Breast epithelium (tissue), 4 donors: Measurements from ENCODE around the gene THUMPD1. TPM values are rescaled to one million over a fixed set of nuclear protein-coding genes. Genes with fewer than 3 reads are reported as not detected.

ENCODE experiments used
- DNase-seq, 2 donors: peaks; one replicate each; pipeline ENCODE4 v3.0.0-alpha.2; 2019; ENCODE audit warnings: low spot score in 2 of 2
- H3K27ac ChIP-seq, 2 donors: fragments of 200-600 bp; sonication (generic) in 1 of 2; one replicate each; pipeline ENCODE4 v1.5.1; 2016 to 2019; ENCODE audit warnings: mild to moderate bottlenecking in 1 of 2
- H3K27me3 ChIP-seq, 2 donors: fragments of 200-600 bp; sonication (generic) in 1 of 2; one replicate each; pipeline versions ENCODE4 v1.5.1 to v1.6.0; 2017 to 2019; ENCODE audit warnings: control low read depth in 1 of 2, mild to moderate bottlenecking in 1 of 2
- H3K36me3 ChIP-seq: fragments of 200-600 bp; one replicate; pipeline ENCODE4 v1.5.1; 2019
- H3K4me1 ChIP-seq, 2 donors: fragments of 200-600 bp; sonication (generic); one replicate each; pipeline ENCODE4 v1.5.1; 2016 to 2019; ENCODE audit warnings: control low read depth in 1 of 2
- H3K4me3 ChIP-seq, 3 donors: fragments of 200-600 bp; sonication (generic); 1 replicate in 2 of 3; 2 replicates in 1 of 3; pipeline ENCODE4 v1.5.1; 2016 to 2019; ENCODE audit warnings: mild to moderate bottlenecking in 3 of 3, moderate library complexity in 2 of 3
- H3K9me3 ChIP-seq, 2 donors: fragments of 200-600 bp; sonication (generic) in 1 of 2; one replicate each; pipeline ENCODE4 v1.5.1; 2016 to 2019; ENCODE audit warnings: control low read depth in 1 of 2
- POLR2A ChIP-seq: fragments of 450-650 bp; IDR thresholded peaks from one replicate; pipeline ENCODE4 v1.6.1; 2016; ENCODE audit warnings: antibody characterized with exemption, mild to moderate bottlenecking, moderate library complexity
- POLR2AphosphoS5 ChIP-seq, 3 donors: sonication (generic); formaldehyde crosslinking; IDR thresholded peaks; one replicate each; pipeline ENCODE4 v1.6.1; 2017; ENCODE audit warnings: antibody characterized with exemption in 3 of 3
- intact Hi-C: fragments of 100-400 bp; cut with DNase I; formaldehyde crosslinking; loops from one replicate; pipeline ENCODE4 v1.15.1; 2023; ENCODE audit warnings: low total_unique reads
- total RNA-seq, 3 donors: library from RNA; depleted of rRNA; stranded (reverse); fragments of >200 nt; gene quantifications; one replicate each; pipeline ENCODE4 v1.1.0, GENCODE V29; 2016
- TF ChIP-seq, protein P1 (sequence below), 3 donors: fragments of 450-650 bp; IDR thresholded peaks; one replicate each; pipeline ENCODE4 v1.5.1; 2016 to 2017; ENCODE audit warnings: antibody characterized with exemption in 3 of 3, mild to moderate bottlenecking in 3 of 3, moderate library complexity in 3 of 3

Gene THUMPD1
- total RNA-seq, 3 donors from 2014 or later, result 70.5 to 109 (median 76.3) TPM

DNA sequence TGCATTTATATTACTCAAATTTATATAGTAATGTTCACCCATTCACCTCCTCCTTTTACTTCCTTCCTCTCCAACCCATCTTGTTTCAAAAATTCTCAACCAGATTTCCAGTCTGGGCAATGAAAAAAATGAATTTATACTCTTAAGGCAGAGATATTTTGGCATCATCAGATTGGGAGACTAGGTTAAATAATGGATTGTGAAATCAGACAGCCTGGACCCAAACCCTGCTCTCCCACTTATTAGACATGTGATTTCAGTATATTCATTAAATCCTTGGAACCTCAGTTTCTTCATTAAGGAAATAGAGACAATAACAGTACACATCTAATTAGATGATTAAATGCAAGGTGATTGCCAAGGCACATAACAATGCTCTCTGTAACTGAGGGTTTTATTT, 52.0 kb downstream of the THUMPD1 start:
- TF ChIP-seq, protein P1, sequence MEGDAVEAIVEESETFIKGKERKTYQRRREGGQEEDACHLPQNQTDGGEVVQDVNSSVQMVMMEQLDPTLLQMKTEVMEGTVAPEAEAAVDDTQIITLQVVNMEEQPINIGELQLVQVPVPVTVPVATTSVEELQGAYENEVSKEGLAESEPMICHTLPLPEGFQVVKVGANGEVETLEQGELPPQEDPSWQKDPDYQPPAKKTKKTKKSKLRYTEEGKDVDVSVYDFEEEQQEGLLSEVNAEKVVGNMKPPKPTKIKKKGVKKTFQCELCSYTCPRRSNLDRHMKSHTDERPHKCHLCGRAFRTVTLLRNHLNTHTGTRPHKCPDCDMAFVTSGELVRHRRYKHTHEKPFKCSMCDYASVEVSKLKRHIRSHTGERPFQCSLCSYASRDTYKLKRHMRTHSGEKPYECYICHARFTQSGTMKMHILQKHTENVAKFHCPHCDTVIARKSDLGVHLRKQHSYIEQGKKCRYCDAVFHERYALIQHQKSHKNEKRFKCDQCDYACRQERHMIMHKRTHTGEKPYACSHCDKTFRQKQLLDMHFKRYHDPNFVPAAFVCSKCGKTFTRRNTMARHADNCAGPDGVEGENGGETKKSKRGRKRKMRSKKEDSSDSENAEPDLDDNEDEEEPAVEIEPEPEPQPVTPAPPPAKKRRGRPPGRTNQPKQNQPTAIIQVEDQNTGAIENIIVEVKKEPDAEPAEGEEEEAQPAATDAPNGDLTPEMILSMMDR (IDR thresholded peaks at IDR 0.05), result no peak
- no peak for TF ChIP-seq POLR2A
- no peak for TF ChIP-seq POLR2AphosphoS5 (IDR thresholded peaks at IDR 0.05)
- intact Hi-C loops, result no loop called here
- no peaks in the 10 kb centered on the region for H3K27me3 ChIP-seq
- H3K4me1 ChIP-seq, result no peaks in the 10 kb centered on the region
- H3K4me3 ChIP-seq, result no peak overlapping the region
- DNase-seq, result no peak
- H3K36me3 ChIP-seq, result no peaks in the 10 kb centered on the region
- no peaks in the 10 kb centered on the region for H3K9me3 ChIP-seq
- no peak overlapping the region for H3K27ac ChIP-seq

DNA sequence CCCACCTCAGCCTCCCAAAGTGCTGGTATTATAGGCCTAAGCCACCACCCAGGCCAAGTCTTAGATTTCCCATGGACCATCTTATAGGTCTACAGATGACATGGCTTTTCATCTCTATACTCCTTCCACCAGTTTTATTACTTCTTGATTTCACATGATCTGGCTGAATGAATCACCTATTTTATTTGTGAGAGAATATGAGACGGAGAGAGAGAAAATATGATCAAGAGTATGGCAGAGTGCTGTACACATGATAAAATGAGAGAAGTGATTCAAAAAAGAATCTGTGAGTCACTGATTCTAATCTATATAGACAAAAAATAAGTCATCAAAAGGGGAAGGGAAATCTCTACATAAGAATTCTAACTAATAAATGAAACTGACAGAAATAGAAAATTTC, 57.8 kb downstream of the THUMPD1 start:
- no peak for DNase-seq
- no peaks in the 10 kb centered on the region for H3K36me3 ChIP-seq
- no peaks in the 10 kb centered on the region for H3K27me3 ChIP-seq
- no peaks in the 10 kb centered on the region for H3K4me1 ChIP-seq
- no peak overlapping the region for H3K4me3 ChIP-seq
- H3K27ac ChIP-seq, result no peak overlapping the region
- intact Hi-C loops, result no loop called here
- no peak for TF ChIP-seq POLR2AphosphoS5 (IDR thresholded peaks at IDR 0.05)
- TF ChIP-seq, protein P1 (IDR thresholded peaks at IDR 0.05), result no peak
- TF ChIP-seq POLR2A, result no peak
- no peaks in the 10 kb centered on the region for H3K9me3 ChIP-seq

Other genes starting within 250 kb of the THUMPD1 start
- not detected for gene ACSM2B, start 165.5 kb downstream of the THUMPD1 start, total RNA-seq
- 10 to 100 TPM in 1 of 3 donors, 1 to 10 TPM in 1, under 1 TPM in 1; 0.32 to 11.1 (median 7.5) TPM for gene ACSM1, start 44.1 kb downstream of the THUMPD1 start, total RNA-seq
- gene ACSM3, start 22.2 kb upstream of the THUMPD1 start, total RNA-seq, result 10 to 100 TPM in 2 of 3 donors, under 1 TPM in 1; 0.80 to 60.2 (median 22.9) TPM
- gene ERI2, start 64.7 kb upstream of the THUMPD1 start, total RNA-seq, result 10 to 100 TPM; 21.8 to 33.2 (median 26.2) TPM
- 10 to 100 TPM in 1 of 3 donors, 1 to 10 TPM in 2; 4.8 to 13.2 (median 5.9) TPM for gene REXO5, start 64.7 kb upstream of the THUMPD1 start, total RNA-seq
- 10 to 100 TPM; 22.7 to 43.8 (median 26.2) TPM for gene DCUN1D3, start 158.5 kb upstream of the THUMPD1 start, total RNA-seq
- gene LYRM1, start 159.0 kb upstream of the THUMPD1 start, total RNA-seq, result 10 to 100 TPM; 42.6 to 54.6 (median 50.9) TPM